Osteocyte (in vitro differentiated cells): ENCODE results near the gene EIF4E3. TPM values are rescaled to one million over a fixed set of nuclear protein-coding genes. Genes with fewer than 3 reads are reported as not detected.
A peak's percentile ranks its signal among the peaks of the same experiment; 100 is the strongest.

ENCODE experiments used
- DNase-seq: peaks from one replicate; pipeline ENCODE4 v3.0.0; 2021; ENCODE audit warnings: mixed read lengths; ENCODE audit not compliant: unreplicated experiment; ENCODE audit errors: extremely low spot score
- H3K27ac Mint-ChIP-seq: one replicate; pipeline ENCODE4 v1.8.0; 2021; ENCODE audit warnings: mild to moderate bottlenecking, mixed read lengths; ENCODE audit not compliant: unreplicated experiment
- H3K27me3 Mint-ChIP-seq: one replicate; pipeline ENCODE4 v1.8.0; 2021; ENCODE audit warnings: mixed read lengths; ENCODE audit not compliant: unreplicated experiment
- H3K36me3 Mint-ChIP-seq: one replicate; pipeline ENCODE4 v1.8.0; 2021; ENCODE audit warnings: mixed read lengths; ENCODE audit not compliant: unreplicated experiment
- H3K4me1 Mint-ChIP-seq: one replicate; pipeline ENCODE4 v1.8.0; 2021; ENCODE audit warnings: mixed read lengths; ENCODE audit not compliant: unreplicated experiment
- H3K4me3 Mint-ChIP-seq: one replicate; pipeline ENCODE4 v1.8.0; 2021; ENCODE audit warnings: mild to moderate bottlenecking, moderate library complexity, mixed read lengths; ENCODE audit not compliant: unreplicated experiment
- H3K9me3 Mint-ChIP-seq: one replicate; pipeline ENCODE4 v1.8.0; 2021; ENCODE audit warnings: mixed read lengths; ENCODE audit not compliant: unreplicated experiment
- total RNA-seq: library from RNA; stranded (reverse); gene quantifications from 2 replicates; pipeline ENCODE4 v1.2.1, GENCODE V29; 2021
- TF ChIP-seq, protein P1 (sequence below): fragments of 200-600 bp; sonication (generic); IDR thresholded peaks from 2 replicates; pipeline ENCODE4 v1.5.0; 2021; ENCODE audit warnings: antibody characterized with exemption, mild to moderate bottlenecking, moderate library complexity

Gene EIF4E3
- total RNA-seq, 1 donor from 2014 or later: 7.7 TPM

DNA sequence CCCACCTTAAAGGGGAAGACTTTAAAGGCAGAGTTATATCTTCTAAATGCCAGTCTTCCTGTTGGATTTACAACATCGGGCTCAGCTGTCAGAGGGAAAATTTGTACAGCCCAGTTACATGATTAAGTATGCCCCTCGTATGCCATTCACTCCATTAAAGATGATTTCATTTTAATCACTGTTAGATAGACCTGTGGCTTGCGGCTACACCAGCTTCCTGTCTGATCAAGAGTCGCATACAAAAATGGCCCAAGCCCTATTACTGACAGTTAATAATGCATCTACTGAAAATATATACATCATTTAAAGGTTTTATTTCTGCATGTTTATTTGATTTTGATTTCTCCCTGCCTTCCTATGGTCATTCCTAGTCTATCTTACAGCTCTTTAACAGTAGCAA, 7.1 kb downstream of the EIF4E3 start:
- TF ChIP-seq, protein P1, sequence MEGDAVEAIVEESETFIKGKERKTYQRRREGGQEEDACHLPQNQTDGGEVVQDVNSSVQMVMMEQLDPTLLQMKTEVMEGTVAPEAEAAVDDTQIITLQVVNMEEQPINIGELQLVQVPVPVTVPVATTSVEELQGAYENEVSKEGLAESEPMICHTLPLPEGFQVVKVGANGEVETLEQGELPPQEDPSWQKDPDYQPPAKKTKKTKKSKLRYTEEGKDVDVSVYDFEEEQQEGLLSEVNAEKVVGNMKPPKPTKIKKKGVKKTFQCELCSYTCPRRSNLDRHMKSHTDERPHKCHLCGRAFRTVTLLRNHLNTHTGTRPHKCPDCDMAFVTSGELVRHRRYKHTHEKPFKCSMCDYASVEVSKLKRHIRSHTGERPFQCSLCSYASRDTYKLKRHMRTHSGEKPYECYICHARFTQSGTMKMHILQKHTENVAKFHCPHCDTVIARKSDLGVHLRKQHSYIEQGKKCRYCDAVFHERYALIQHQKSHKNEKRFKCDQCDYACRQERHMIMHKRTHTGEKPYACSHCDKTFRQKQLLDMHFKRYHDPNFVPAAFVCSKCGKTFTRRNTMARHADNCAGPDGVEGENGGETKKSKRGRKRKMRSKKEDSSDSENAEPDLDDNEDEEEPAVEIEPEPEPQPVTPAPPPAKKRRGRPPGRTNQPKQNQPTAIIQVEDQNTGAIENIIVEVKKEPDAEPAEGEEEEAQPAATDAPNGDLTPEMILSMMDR: no peak
- Mint-ChIP-seq H3K9me3 (no peaks in the 10 kb centered on the region), H3K4me1 (no peaks in the 10 kb centered on the region), H3K36me3 (no peaks in the 10 kb centered on the region), H3K4me3 (no peak overlapping the region), H3K27me3 (peaks cover 28% of the 10 kb centered on the region), H3K27ac (no peak overlapping the region)
- DNase-seq: no peak

DNA sequence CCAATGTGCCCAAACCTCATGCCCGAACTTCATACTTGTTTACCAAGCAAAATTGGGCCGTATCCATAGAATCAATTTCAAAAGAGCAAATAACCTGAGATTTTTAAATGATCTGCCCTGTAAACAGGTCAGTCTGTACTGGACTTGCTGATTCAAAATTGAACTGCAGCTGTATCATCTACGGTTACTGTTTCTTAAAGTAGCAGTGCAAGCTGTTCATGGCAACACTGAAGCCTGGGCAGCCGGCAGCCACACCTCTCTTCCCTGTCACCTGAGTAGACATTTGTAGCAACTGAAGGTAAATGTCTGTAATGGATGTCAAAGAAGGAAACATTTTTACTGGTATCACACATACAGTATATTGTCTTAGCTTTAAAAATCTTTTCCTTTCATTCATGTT, 10.6 kb downstream of the EIF4E3 start:
- H3K4me1 Mint-ChIP-seq: no peaks in the 10 kb centered on the region
- no peaks in the 10 kb centered on the region for H3K36me3 Mint-ChIP-seq
- H3K4me3 Mint-ChIP-seq: no peak overlapping the region
- H3K9me3 Mint-ChIP-seq: no peaks in the 10 kb centered on the region
- no peak for DNase-seq
- peaks cover 7% of the 10 kb centered on the region for H3K27me3 Mint-ChIP-seq
- TF ChIP-seq, protein P1: no peak
- H3K27ac Mint-ChIP-seq: no peak overlapping the region

DNA sequence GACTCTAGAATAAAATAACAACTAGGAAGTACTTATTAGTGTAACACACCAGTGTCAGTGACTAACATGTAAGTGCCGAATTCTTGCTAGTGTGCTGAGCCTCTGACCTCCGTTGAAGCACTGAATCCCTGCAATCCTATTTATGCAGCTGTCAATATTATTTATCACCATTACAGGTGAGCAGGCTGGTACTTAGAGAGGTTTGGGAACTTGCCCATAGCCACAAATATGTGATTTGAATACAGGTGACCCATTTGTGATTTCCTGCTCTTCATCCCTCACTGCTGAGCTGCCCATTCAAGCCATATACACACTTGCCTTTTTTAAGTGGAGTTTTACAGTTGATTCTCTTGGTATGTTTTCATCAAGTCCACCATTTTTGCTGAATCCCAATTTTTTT, 12.2 kb downstream of the EIF4E3 start:
- Mint-ChIP-seq H3K4me1 (no peaks in the 10 kb centered on the region), H3K36me3 (no peaks in the 10 kb centered on the region), H3K27me3 (peaks cover 7% of the 10 kb centered on the region), H3K27ac (no peak overlapping the region), H3K9me3 (no peaks in the 10 kb centered on the region), H3K4me3 (no peak overlapping the region)
- TF ChIP-seq, protein P1: no peak
- DNase-seq: no peak

DNA sequence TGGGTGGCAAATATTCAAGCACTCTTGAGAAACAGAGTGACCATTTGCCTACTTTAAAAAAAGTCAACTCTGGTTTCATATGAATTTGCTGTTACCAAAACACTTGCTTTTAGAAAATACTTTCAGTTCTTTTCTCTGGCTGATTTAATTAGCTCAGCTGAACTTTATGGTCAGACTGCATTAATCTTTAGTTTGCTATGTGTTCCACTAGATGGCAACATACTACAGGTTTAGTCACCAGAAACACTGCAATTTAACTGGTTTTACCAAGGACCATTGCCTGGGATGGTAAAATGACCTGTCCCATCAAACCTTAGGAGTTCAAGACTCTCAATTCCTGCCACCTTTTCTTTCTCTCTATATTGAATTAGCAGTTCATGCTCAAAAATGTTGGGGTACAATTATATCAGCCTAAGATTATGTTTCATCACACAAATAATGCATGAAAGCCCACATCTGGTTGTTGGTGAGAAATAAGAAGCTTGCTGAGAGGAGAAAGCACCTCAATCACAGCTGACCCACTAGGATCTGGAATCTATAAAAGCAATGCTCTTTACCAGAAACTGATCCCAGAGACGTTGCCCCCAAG, 14.2 kb downstream of the EIF4E3 start:
- TF ChIP-seq, protein P1: peak; percentile 76
- H3K4me3 Mint-ChIP-seq: no peak overlapping the region
- no peaks in the 10 kb centered on the region for H3K36me3 Mint-ChIP-seq
- H3K27me3 Mint-ChIP-seq: peaks cover 5% of the 10 kb centered on the region
- peaks cover 5% of the 10 kb centered on the region for H3K4me1 Mint-ChIP-seq
- DNase-seq: no peak
- H3K9me3 Mint-ChIP-seq: no peaks in the 10 kb centered on the region
- H3K27ac Mint-ChIP-seq: no peak overlapping the region

DNA sequence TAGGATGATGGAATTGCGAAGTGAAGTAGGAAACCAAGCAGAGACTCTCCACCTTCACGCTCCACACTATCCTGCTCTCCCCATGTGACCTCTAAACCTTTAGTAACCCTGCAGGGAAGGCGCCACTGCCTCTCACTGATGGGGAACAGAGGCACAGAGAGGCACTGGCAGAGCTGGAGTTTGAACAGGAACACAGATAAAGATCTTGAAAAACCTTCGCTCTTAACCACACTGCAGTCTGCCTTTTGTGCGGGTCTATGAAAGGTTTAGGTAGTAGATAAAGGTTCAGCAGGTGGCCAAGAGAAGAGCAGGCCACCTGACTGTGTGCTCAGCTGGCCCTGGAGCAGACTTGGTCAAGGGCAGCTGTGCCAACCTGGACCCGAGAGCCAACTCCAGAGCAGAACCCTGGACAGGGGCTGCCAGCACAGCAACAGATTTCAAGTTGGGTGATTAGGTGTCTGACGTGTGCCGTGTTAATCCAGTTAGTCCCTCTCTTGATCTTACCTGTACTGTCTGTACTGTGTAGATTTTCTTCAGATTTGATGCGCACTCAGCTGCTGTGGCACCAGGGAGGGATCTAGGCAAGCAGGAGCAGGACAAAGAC, 15.2 kb downstream of the EIF4E3 start:
- DNase-seq: no peak
- TF ChIP-seq, protein P1: no peak
- Mint-ChIP-seq H3K4me3 (no peak overlapping the region), H3K9me3 (no peaks in the 10 kb centered on the region), H3K4me1 (peaks cover 5% of the 10 kb centered on the region), H3K27me3 (peaks cover 2% of the 10 kb centered on the region), H3K27ac (no peak overlapping the region), H3K36me3 (no peaks in the 10 kb centered on the region)
